Activated CD4-positive, alpha-beta T cell treated with anti-CD3 and anti-CD28 coated beads, Interleukin-2, amount 10 ng/mL, durations not matched to agents 7 days and 5 days (primary cell): ENCODE measurements around the gene BLOC1S4. TPM values are rescaled to one million over a fixed set of nuclear protein-coding genes. Genes with fewer than 3 reads are reported as not detected.

Experiments used
- CTCF ChIA-PET: fragments of 350-600 bp; sonication (Branson Sonifier 250); formaldehyde crosslinking; loops from one replicate; lab custom pipeline; 2021; ENCODE audit warnings: antibody characterized with exemption; lab: Charles Lee
- POLR2A ChIA-PET: fragments of 350-600 bp; sonication (Branson Sonifier 250); formaldehyde crosslinking; loops from one replicate; lab custom pipeline; 2021; ENCODE audit warnings: antibody characterized with exemption; lab: Charles Lee
- DNase-seq: peaks from one replicate; pipeline ENCODE4 v3.0.0-alpha.2; 2020
- H3K27ac Mint-ChIP-seq: one replicate; pipeline ENCODE4 v1.8.0; 2021; ENCODE audit warnings: mild to moderate bottlenecking, moderate library complexity, mixed read lengths
- H3K27me3 Mint-ChIP-seq: one replicate; pipeline ENCODE4 v1.8.0; 2021; ENCODE audit warnings: mixed read lengths
- H3K36me3 Mint-ChIP-seq: one replicate; pipeline ENCODE4 v1.8.0; 2021; ENCODE audit warnings: low read depth, mixed read lengths
- H3K4me1 Mint-ChIP-seq: one replicate; pipeline ENCODE4 v1.8.0; 2021; ENCODE audit warnings: mixed read lengths
- H3K4me3 Mint-ChIP-seq: one replicate; pipeline ENCODE4 v1.8.0; 2021; ENCODE audit warnings: mild to moderate bottlenecking, moderate library complexity, mixed read lengths
- H3K9me3 Mint-ChIP-seq: one replicate; pipeline ENCODE4 v1.8.0; 2021; ENCODE audit warnings: mixed read lengths
- total RNA-seq, 2 experiments: library from RNA; stranded (reverse); gene quantifications; one replicate each; pipeline ENCODE4 v1.2.3, GENCODE V29; 2021

Gene BLOC1S4
- total RNA-seq, 2 experiments from 2014 or later, result 16.6 to 17.6 TPM

GRCh38 chr4:6733358-6734164 is 17.6 kb downstream of the BLOC1S4 start:
- POLR2A ChIA-PET, result no interaction called here
- peaks cover under 1% of the 10 kb centered on the region for H3K4me1 Mint-ChIP-seq
- peaks cover 3% of the 10 kb centered on the region for H3K27me3 Mint-ChIP-seq
- no peaks in the 10 kb centered on the region for H3K36me3 Mint-ChIP-seq
- CTCF ChIA-PET, result interaction anchor here (1.1 kb wide), 1 partner anchor 152 kb away, joined by 4 read pairs; no protein-coding TSS in a partner anchor
- H3K4me3 Mint-ChIP-seq, result no peak overlapping the region
- H3K27ac Mint-ChIP-seq, result no peak overlapping the region
- H3K9me3 Mint-ChIP-seq, result no peaks in the 10 kb centered on the region
- no peak for DNase-seq

GRCh38 chr4:6734165-6734786 is 18.3 kb downstream of the BLOC1S4 start:
- no peak overlapping the region for H3K4me3 Mint-ChIP-seq
- H3K4me1 Mint-ChIP-seq, result no peaks in the 10 kb centered on the region
- peaks cover 4% of the 10 kb centered on the region for H3K27me3 Mint-ChIP-seq
- no peaks in the 10 kb centered on the region for H3K36me3 Mint-ChIP-seq
- ChIA-PET POLR2A (no interaction called here), CTCF (interaction anchor here (0.9 to 1.4 kb wide), 2 partner anchors 8 to 139 kb away, joined by 4 to 6 read pairs; no protein-coding TSS in a partner anchor)
- H3K27ac Mint-ChIP-seq, result no peak overlapping the region
- H3K9me3 Mint-ChIP-seq, result no peaks in the 10 kb centered on the region
- DNase-seq, result no peak

- DNase-seq, result no peak
- Mint-ChIP-seq H3K4me3 (no peak overlapping the region), H3K27ac (no peak overlapping the region), H3K4me1 (no peaks in the 10 kb centered on the region), H3K27me3 (peaks cover 5% of the 10 kb centered on the region), H3K36me3 (no peaks in the 10 kb centered on the region), H3K9me3 (no peaks in the 10 kb centered on the region)
- ChIA-PET POLR2A (no interaction called here), CTCF (no interaction called here)
These were observed 23.9 kb downstream of the BLOC1S4 start for GRCh38 chr4:6739920-6740319.

GRCh38 chr4:6740347-6740746 is 24.4 kb downstream of the BLOC1S4 start:
- ChIA-PET POLR2A (no interaction called here), CTCF (no interaction called here)
- H3K9me3 Mint-ChIP-seq, result no peaks in the 10 kb centered on the region
- no peaks in the 10 kb centered on the region for H3K36me3 Mint-ChIP-seq
- no peaks in the 10 kb centered on the region for H3K4me1 Mint-ChIP-seq
- no peak for DNase-seq
- H3K4me3 Mint-ChIP-seq, result no peak overlapping the region
- no peak overlapping the region for H3K27ac Mint-ChIP-seq
- peaks cover 6% of the 10 kb centered on the region for H3K27me3 Mint-ChIP-seq

- no peaks in the 10 kb centered on the region for H3K9me3 Mint-ChIP-seq
- H3K36me3 Mint-ChIP-seq, result no peaks in the 10 kb centered on the region
- POLR2A ChIA-PET, result interaction anchor here (0.6 kb wide), 1 partner anchor 96 kb away, joined by 6 read pairs; no protein-coding TSS in a partner anchor
- CTCF ChIA-PET, result no interaction called here
- no peaks in the 10 kb centered on the region for H3K4me1 Mint-ChIP-seq
- DNase-seq, result no peak
- H3K4me3 Mint-ChIP-seq, result no peak overlapping the region
- H3K27ac Mint-ChIP-seq, result no peak overlapping the region
- peaks cover 4% of the 10 kb centered on the region for H3K27me3 Mint-ChIP-seq
These were observed 26.5 kb downstream of the BLOC1S4 start for GRCh38 chr4:6742507-6742906.

- CTCF ChIA-PET, result interaction anchor here (0.6 to 0.7 kb wide), 2 partner anchors 30 to 124 kb away, joined by 3 read pairs; no protein-coding TSS in a partner anchor
- no peaks in the 10 kb centered on the region for H3K36me3 Mint-ChIP-seq
- H3K27ac Mint-ChIP-seq, result no peak overlapping the region
- peaks cover 4% of the 10 kb centered on the region for H3K27me3 Mint-ChIP-seq
- no peaks in the 10 kb centered on the region for H3K9me3 Mint-ChIP-seq
- H3K4me1 Mint-ChIP-seq, result no peaks in the 10 kb centered on the region
- POLR2A ChIA-PET, result interaction anchor here (0.6 kb wide), 1 partner anchor 95 kb away, joined by 6 read pairs; no protein-coding TSS in a partner anchor
- H3K4me3 Mint-ChIP-seq, result no peak overlapping the region
- DNase-seq, result no peak
These were observed 27.0 kb downstream of the BLOC1S4 start for GRCh38 chr4:6742989-6743388.

- DNase-seq, result no peak
- no peak overlapping the region for H3K27ac Mint-ChIP-seq
- ChIA-PET CTCF (interaction anchor here (2.0 kb wide), 1 partner anchor 127 kb away, joined by 9 read pairs; no protein-coding TSS in a partner anchor), POLR2A (no interaction called here)
- peaks cover 2% of the 10 kb centered on the region for H3K27me3 Mint-ChIP-seq
- no peaks in the 10 kb centered on the region for H3K36me3 Mint-ChIP-seq
- peaks cover 8% of the 10 kb centered on the region for H3K4me1 Mint-ChIP-seq
- H3K4me3 Mint-ChIP-seq, result no peak overlapping the region
- no peaks in the 10 kb centered on the region for H3K9me3 Mint-ChIP-seq
These were observed 30.8 kb downstream of the BLOC1S4 start for GRCh38 chr4:6746721-6747293.

- Mint-ChIP-seq H3K27ac (no peak overlapping the region), H3K9me3 (no peaks in the 10 kb centered on the region), H3K4me3 (no peak overlapping the region), H3K4me1 (peaks cover 11% of the 10 kb centered on the region), H3K36me3 (no peaks in the 10 kb centered on the region), H3K27me3 (peaks cover 2% of the 10 kb centered on the region)
- POLR2A ChIA-PET, result no interaction called here
- DNase-seq, result no peak
- CTCF ChIA-PET, result interaction anchor here (2.0 kb wide), 1 partner anchor 127 kb away, joined by 9 read pairs; no protein-coding TSS in a partner anchor
These were observed 31.5 kb downstream of the BLOC1S4 start for GRCh38 chr4:6747294-6748051.

GRCh38 chr4:6748286-6748685 is 32.3 kb downstream of the BLOC1S4 start:
- CTCF ChIA-PET, result interaction anchor here (0.7 to 1.8 kb wide), 2 partner anchors 125 to 251 kb away, joined by 4 read pairs; no protein-coding TSS in a partner anchor

GRCh38 chr4:6749340-6750171 is 33.6 kb downstream of the BLOC1S4 start:
- CTCF ChIA-PET, result interaction anchor here (0.6 to 1.8 kb wide), 3 partner anchors 28 to 1055 kb away, joined by 3 to 4 read pairs (median 3); no protein-coding TSS in a partner anchor
- Mint-ChIP-seq H3K36me3 (no peaks in the 10 kb centered on the region), H3K9me3 (no peaks in the 10 kb centered on the region), H3K4me1 (peaks cover 11% of the 10 kb centered on the region), H3K4me3 (no peak overlapping the region), H3K27me3 (peaks cover 2% of the 10 kb centered on the region), H3K27ac (no peak overlapping the region)
- POLR2A ChIA-PET, result no interaction called here
- DNase-seq, result no peak

More at GRCh38 chr4:6748286-6748685, 32.3 kb downstream of the BLOC1S4 start:
- DNase-seq, result no peak
- Mint-ChIP-seq H3K9me3 (no peaks in the 10 kb centered on the region), H3K36me3 (no peaks in the 10 kb centered on the region), H3K27ac (no peak overlapping the region), H3K27me3 (peaks cover 2% of the 10 kb centered on the region), H3K4me1 (peaks cover 11% of the 10 kb centered on the region), H3K4me3 (no peak overlapping the region)
- POLR2A ChIA-PET, result no interaction called here

GRCh38 chr4:6750286-6751221 is 34.6 kb downstream of the BLOC1S4 start:
- DNase-seq, result no peak
- H3K4me1 Mint-ChIP-seq, result peaks cover 11% of the 10 kb centered on the region
- no peak overlapping the region for H3K4me3 Mint-ChIP-seq
- CTCF ChIA-PET, result interaction anchor here (0.6 to 1.8 kb wide), 3 partner anchors 27 to 1056 kb away, joined by 3 to 4 read pairs (median 3); no protein-coding TSS in a partner anchor
- no peaks in the 10 kb centered on the region for H3K36me3 Mint-ChIP-seq
- POLR2A ChIA-PET, result no interaction called here
- H3K27me3 Mint-ChIP-seq, result no peaks in the 10 kb centered on the region
- no peaks in the 10 kb centered on the region for H3K9me3 Mint-ChIP-seq
- no peak overlapping the region for H3K27ac Mint-ChIP-seq
